ENCODE results near the gene MTHFR.

The MTHFR gene

DNA sequence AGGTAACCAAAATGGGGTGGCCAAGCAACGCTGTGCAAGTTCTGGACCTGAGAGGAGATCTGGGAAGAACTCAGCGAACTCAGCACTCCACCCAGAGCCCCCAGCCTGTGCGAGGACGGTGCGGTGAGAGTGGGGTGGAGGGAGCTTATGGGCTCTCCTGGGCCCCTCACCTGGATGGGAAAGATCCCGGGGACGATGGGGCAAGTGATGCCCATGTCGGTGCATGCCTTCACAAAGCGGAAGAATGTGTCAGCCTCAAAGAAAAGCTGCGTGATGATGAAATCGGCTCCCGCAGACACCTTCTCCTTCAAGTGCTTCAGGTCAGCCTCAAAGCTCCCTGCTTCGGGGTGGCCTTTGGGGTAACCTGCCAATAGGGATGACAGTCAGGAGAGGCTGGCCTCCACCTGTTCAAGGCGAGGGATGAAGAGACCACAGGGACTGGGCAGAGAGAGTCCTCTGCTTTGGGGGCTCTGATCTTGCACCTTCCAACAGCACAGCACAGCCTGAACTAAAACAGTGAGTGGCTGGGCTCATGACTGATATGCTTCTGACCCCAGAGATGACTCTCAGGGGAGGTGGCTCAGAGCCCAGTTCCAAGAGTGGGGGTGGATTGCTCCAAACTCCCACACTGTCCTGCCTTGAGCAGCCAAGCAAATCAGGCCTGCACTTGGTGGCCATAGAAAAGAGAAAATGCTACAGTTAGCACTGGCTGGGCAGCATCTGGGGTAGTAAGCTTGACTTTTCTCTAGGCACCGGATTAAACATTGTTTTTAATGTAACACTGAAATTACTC, 9.5 kb downstream of the MTHFR start:
- FAIRE-seq = no peak

GRCh38 chr1:11795238-11795890, 10.4 kb downstream of the MTHFR start:
- no peak for FAIRE-seq

- FAIRE-seq = no peak
Measured at GRCh38 chr1:11794446-11795237, 11.1 kb downstream of the MTHFR start.

DNA sequence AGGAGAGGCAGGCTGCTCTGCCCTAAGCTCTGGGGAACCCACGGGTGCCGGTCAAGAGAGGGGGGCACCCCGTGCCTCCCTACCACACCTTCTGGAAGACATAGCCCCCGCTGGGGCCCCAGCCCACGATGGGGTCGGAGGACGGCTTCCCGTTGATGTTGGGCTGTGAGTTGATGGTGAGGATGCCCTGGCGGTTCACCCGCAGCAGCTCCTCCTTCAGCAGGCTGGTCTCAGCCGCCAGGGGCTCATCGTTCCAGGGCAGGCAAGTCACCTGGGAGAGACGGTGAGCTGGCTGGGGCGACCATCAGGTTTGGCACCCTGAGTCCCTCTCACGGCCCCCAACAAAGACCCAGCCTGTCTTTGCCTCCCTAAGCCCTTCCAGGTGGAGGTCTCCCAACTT, 11.9 kb downstream of the MTHFR start:
- no peak for FAIRE-seq

- no peak for FAIRE-seq
Measured at GRCh38 chr1:11792106-11792505, 13.7 kb downstream of the MTHFR start.

DNA sequence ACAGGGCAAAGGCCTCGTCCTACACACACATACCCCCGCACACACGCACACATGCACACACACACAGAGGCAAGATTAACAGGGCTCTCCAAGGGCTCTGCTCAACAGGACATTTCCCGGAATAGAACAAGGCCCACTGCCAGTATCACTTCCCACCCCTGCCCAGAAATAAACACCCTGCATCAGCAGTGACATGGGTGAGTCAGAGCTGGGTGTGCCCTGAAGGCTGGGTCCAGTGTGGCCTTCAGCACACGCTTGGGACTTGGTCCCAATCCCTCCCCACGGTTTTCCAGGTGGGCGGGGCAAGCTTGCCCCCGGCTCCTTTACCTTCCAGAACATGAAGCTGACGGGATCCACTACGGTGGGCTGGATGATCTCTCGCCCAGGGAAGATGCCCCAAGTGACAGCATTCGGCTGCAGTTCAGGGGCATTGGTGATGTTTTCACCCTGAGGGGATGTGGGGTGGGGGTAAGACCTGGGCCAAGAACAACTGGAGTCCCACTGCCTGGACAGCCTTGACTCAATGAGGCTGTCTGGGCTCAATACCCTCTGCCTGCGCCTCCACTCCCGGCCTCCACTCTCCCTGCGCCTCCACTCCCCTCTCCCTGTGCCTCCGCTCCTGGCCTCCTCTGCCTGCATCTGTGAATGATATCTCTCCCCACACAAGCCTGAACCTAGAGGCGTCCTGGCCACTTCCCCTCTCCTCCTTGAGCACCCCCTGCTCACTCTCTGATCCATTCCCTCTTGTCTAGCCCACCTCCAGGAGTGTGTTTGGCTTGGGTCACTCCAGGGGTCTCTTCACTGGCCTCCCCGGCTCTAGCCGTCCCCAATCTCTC, 14.7 kb downstream of the MTHFR start:
- FAIRE-seq = no peak

GRCh38 chr1:11790101-11790879, 15.5 kb downstream of the MTHFR start:
- no peak for FAIRE-seq

DNA sequence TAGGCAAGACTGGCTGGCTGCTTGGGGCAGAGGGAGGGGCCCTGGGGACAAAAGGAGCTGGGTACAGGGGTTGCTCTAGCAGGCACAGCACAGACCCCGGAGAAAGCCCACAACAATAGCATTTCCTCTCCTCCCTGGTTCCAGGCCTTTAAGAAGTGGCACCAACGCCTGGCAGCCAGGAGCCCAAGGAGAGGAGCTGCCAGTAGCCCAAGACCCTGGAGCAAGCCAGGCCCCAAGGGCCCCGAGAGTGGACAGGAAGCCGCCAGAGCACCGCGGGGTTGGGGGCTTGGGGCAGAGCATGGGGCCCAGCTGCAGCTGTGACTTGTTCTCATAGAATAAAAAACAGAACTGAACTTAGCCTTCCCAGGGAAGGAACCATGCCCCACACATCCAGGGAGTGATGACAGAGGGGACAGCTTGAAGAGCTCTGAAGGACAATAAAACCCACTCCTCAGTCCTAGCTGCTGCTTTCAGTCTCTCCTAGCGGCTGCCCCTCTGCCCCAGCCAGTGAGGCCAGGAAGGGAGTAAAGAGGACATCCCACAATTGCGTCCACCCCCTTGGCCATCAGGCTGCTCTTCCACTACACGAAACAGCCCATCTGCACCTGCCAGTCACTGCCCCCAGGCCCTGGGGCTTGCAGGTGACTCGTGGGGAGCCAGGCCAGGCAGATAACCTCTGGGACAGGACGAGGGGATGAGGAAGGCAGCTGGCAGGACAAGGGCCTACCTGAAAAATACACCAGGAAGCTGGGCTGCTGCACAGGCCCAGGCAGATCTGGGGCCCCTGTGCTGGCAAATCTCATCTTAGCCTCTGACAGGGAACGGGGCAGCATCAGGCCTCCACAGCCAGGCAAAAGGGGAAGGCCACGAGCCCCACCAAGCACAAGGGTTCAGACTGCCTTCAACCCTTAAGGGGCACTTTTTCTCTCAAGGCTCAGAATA, 16.4 kb downstream of the MTHFR start:
- no peak for FAIRE-seq

- no peak for FAIRE-seq
Measured at GRCh38 chr1:11788549-11789053, 17.2 kb downstream of the MTHFR start.

DNA sequence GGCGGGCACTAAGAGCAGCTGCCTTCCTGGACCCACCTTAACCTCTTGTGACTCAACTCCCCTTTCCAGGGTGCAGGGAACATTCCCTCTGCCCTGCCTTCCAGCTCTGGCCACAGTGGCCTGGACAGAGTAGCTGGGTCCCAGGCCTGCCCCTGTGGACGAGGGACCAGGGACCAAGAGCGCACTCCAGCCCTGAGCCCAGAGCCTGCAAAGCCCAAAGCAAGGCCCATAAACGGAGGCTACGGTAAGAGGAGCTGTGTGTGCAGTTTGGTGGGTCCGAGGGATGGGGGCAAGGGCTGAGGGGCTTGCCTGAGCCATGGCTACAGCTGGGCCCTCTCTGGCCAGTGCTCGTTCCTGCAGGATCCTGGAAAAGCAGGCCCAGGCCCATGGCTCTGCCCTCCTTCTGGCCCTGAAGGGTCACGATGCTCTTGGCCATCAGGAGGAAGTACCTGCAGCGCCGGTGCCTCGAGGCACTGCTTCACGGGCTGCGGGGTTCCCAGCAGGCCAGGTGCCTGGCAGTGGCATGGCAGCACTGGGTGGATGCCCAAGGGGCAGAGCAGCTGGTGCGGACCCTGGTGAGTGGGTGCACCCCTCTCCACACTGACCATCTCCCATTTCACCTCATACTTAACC, 17.8 kb downstream of the MTHFR start:
- no peak for FAIRE-seq

- FAIRE-seq = no peak
Measured at GRCh38 chr1:11787251-11787803, 18.4 kb downstream of the MTHFR start.

DNA sequence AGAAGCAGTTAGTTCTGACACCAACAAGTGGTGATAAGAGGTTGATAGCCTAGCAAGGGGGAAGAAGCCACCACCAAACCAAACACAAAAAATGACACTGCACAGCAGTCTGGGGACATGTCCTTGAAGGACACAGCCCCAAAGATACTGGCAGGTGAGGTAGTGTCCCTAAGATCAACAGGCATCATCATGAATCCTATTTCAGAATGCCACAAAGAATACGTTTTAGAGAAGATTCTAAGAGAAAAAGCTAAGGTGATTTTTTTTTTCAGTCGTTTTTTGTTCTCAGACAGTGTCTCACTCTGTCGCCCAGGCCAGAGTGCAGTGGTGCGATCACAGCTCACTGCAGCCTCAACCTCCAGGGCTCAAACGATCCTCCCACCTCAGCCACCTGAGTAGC, 19.6 kb downstream of the MTHFR start:
- FAIRE-seq = no peak

DNA sequence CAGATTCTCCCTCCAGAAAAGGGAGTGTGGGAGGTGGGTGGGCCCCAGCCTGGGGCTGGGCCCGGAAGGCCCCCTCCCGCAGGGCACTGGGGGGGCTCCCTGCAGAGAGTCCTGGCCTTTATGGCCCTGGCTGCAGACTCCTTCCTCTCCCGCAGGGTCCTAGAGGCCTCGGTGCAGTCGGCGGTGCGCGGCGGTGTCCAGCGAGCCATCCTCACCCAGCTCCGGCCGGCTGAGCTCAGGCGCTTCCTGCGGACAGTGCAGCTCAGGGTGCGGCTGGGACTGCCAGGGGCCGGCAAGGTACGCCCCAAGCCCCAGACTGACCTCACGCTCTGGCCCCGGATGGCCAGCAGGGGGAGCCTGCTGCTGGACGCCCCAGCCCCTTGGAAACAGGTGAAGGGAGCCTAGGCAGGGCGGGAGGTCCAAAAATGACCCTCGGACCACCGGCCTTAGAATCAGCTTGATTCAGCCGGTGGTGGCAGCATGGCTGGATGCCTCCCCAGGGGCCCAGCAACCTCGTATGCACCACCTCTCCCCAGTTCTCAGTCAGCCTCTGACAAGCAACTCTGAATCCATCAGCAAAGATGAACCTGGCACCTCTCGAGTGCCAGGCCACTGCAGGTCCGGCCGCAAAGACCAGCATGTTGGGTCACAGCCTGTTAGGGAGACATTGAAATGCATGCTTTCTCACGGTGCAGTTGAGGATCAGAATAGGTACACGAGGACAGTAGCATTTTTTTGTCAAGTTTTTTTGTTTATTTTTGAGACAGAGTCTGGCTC, 20.6 kb downstream of the MTHFR start:
- no peak for FAIRE-seq

DNA sequence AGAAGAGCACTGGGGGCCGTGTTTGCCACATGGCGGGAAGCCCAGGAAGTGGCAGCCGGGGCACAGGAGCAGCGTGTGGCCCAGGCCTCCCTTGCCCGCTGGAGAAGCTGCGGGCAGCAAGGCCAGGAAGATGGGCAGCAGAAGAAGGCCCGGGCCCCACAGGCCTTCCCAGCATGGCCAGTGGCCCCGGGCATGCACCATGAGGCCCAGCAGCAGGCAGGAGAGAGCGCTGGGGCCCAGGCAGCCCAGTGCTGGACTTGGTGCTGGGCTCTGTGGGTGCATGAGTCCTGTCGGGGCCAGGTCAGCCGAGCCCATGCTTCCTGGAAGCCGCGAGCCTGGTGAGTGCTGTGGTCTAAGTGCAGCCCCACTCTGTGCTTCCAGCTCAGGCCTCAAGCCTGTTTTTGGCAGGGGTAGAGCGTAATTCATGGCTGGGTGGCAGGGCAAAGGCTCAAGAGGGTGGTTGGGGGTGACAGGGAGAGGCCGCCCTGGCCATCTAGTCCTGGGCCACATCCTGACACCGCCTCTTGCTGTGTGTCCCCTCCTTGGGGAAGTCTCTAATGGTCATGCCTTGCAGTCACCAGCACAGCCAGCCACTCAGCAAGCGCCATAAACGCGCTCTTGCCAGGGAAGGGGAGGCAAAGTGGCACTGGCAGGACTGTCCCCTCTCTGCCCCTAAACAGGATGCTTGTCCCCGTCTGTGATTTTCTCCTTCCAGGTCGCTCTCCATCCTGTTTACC, 21.3 kb downstream of the MTHFR start:
- no peak for FAIRE-seq

GRCh38 chr1:11783556-11783955, 22.2 kb downstream of the MTHFR start:
- FAIRE-seq = no peak

DNA sequence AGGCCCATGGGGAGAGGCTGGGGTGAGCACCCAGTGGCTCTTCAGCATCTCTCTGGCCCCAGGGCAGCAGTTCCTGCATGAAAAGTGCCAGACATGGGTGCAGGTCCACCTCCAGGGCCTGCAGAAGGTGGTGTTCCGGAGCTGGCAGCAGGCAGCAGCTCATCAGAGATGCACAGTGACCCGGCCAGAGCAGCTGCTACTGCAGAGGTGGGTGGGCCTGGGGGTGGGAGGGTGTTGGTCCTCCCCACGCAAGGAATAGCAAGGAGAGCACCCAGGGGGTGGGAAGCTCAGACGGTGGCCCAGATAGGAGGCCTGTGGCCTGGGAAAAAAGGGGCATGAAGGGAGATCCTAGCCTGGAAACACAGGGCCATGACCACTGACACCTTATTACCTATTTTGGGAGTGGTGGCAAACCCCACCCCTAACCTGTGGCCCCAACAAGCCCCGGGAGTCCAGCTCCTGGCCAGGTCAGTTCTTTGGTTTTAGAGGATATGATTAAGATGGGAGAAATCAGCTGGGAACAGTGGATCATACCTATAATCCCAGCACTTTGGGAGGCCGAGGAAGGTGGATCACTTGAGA, 23.5 kb downstream of the MTHFR start:
- no peak for FAIRE-seq

DNA sequence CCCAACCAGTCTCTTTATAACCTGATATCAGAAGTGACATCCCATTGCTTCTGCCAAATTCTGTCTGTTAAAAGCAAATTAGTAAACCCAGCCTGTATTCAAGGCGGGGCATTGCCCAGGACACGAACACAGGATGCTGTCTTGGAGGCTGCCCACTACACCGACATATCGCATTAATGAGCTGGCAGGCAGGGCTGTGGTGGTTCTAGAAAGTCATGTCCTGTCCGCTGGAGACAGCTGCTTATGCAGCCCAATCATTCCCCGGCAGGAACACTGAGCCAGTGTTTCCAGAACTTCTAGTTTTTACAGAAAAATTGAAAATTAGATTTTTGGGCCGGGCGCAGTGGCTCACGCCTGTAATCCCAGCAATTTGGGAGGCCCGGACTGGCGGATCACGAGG, 24.5 kb downstream of the MTHFR start:
- no peak for FAIRE-seq

Measured in TTC549 (cell line).